ENCODE measurements around the gene SPATA6L.

- no peak for TF ChIP-seq POLR2AphosphoS5 (IDR thresholded peaks at IDR 0.05; ENCODE audit: low read depth)
- TF ChIP-seq CTCF (conservative IDR thresholded peaks at IDR 0.05; ENCODE audit: low read depth in 2 of 2): no peak
- no peak for TF ChIP-seq CREB1 (CRISPR knock-in tag; IDR thresholded peaks at IDR 0.05; ENCODE audit: low read depth)
- TF ChIP-seq EZH2phosphoT487 (IDR thresholded peaks at IDR 0.05; ENCODE audit: unreplicated experiment): no peak
- TF ChIP-seq EZH2 (IDR thresholded peaks at IDR 0.05; ENCODE audit: low read depth, unreplicated experiment): no peak
- TF ChIP-seq REST (IDR thresholded peaks at IDR 0.05; ENCODE audit: unreplicated experiment): no peak
These were observed 4.7 kb downstream of the SPATA6L start for GRCh38 chr9:4661611-4662010.
